PC-3 (cell line): ENCODE results near the gene DGKE. TPM values are rescaled to one million over a fixed set of nuclear protein-coding genes. Genes with fewer than 3 reads are reported as not detected.
A peak's percentile ranks its signal among the peaks of the same experiment; 100 is the strongest.

ENCODE experiments used
- ATAC-seq: fragments of 200-7000 bp; cut with Tn5 transposase; 2 replicates; pipeline ENCODE4 v1.9.1; 2020; ENCODE audit warnings: mild to moderate bottlenecking, moderate library complexity
- BruUV-seq: library from RNA; stranded (reverse); fragments of 400-500 nt; replicated peaks from 2 replicates; lab custom pipeline; 2021; lab: Mats Ljungman, UMichigan
- CTCF ChIA-PET: fragments of 300-600 bp; sonication (Branson Sonifier 250); formaldehyde crosslinking; loops from one replicate; lab custom pipeline; 2022; ENCODE audit warnings: antibody characterized with exemption; lab: Charles Lee
- POLR2A ChIA-PET: fragments of 300-600 bp; sonication (Branson Sonifier 250); formaldehyde crosslinking; loops from one replicate; lab custom pipeline; 2022; ENCODE audit warnings: antibody characterized with exemption; ENCODE audit not compliant: unreplicated experiment; lab: Charles Lee
- DNase-seq: peaks from one replicate; pipeline ENCODE4 v3.0.0-alpha.2; 2015
- H2AFZ ChIP-seq: fragments of 300-600 bp; sonication (generic); 2 replicates; pipeline ENCODE4 v1.6.0; 2016; ENCODE audit warnings: antibody characterized with exemption, low read length
- H3F3A ChIP-seq: fragments of 300-600 bp; sonication (generic); one replicate; pipeline ENCODE4 v1.6.0; 2017; ENCODE audit warnings: antibody characterized with exemption, low read length, control low read depth, mild to moderate bottlenecking; ENCODE audit not compliant: unreplicated experiment
- H3K27ac ChIP-seq: fragments of 300-600 bp; sonication (generic); 2 replicates; pipeline ENCODE4 v1.5.1; 2016; ENCODE audit warnings: mild to moderate bottlenecking, low read length
- H3K27me3 ChIP-seq: fragments of 300-600 bp; sonication (generic); 2 replicates; pipeline ENCODE4 v1.6.1; 2016; ENCODE audit warnings: low read length, mixed read lengths
- H3K36me3 ChIP-seq: fragments of 300-600 bp; sonication (generic); 2 replicates; pipeline ENCODE4 v1.6.1; 2016; ENCODE audit warnings: low read depth, mixed run types, low read length, mixed read lengths
- H3K4me1 ChIP-seq: fragments of 300-600 bp; sonication (generic); 2 replicates; pipeline ENCODE4 v1.5.1; 2016; ENCODE audit warnings: low read length; ENCODE audit not compliant: insufficient read depth
- H3K4me2 ChIP-seq: fragments of 300-600 bp; sonication (generic); 2 replicates; pipeline ENCODE4 v1.6.0; 2016; ENCODE audit warnings: low read length
- H3K4me3 ChIP-seq: fragments of 300-600 bp; sonication (generic); 2 replicates; pipeline ENCODE4 v1.5.1; 2016; ENCODE audit warnings: mild to moderate bottlenecking, low read length, mixed read lengths
- H3K79me2 ChIP-seq: fragments of 300-600 bp; sonication (generic); 2 replicates; pipeline ENCODE4 v1.6.1; 2017; ENCODE audit warnings: low read length, mixed read lengths
- H3K9ac ChIP-seq: fragments of 300-600 bp; sonication (generic); 2 replicates; pipeline ENCODE4 v1.6.0; 2016; ENCODE audit warnings: mild to moderate bottlenecking, low read length
- H3K9me2 ChIP-seq: fragments of 300-600 bp; sonication (generic); replicated peaks from 2 replicates; pipeline ENCODE4 v1.6.1; 2016; ENCODE audit warnings: mixed run types, low read length, mixed read lengths
- H3K9me3 ChIP-seq: fragments of 300-600 bp; sonication (generic); 2 replicates; pipeline ENCODE4 v1.6.1; 2016; ENCODE audit warnings: low read length, mixed read lengths
- H4K20me1 ChIP-seq: fragments of 300-600 bp; sonication (generic); 2 replicates; pipeline ENCODE4 v1.6.1; 2016; ENCODE audit warnings: low read length, mixed read lengths
- EZH2 ChIP-seq: fragments of 300-600 bp; sonication (generic); IDR thresholded peaks from one replicate; pipeline ENCODE4 v1.6.1; 2017; ENCODE audit warnings: antibody characterized with exemption, mild to moderate bottlenecking, low read length; ENCODE audit not compliant: unreplicated experiment
- EZH2phosphoT487 ChIP-seq: fragments of 300-600 bp; sonication (generic); IDR thresholded peaks from 2 replicates; pipeline ENCODE4 v1.6.1; 2018; ENCODE audit warnings: mild to moderate bottlenecking, antibody characterized with exemption, low read length, borderline replicate concordance
- intact Hi-C: fragments of 100-400 bp; cut with micrococcal nuclease; formaldehyde crosslinking; loops from 2 replicates; pipeline ENCODE4 v1.9.0; 2023
- total RNA-seq: library from RNA; depleted of rRNA; stranded (reverse); fragments of >200 nt; gene quantifications from 2 replicates; pipeline ENCODE4 v1.2.3, GENCODE V29; 2014
- TF ChIP-seq, protein P1 (sequence below): fragments of 300-600 bp; sonication (generic); conservative IDR thresholded peaks from 2 replicates; pipeline ENCODE4 v1.5.1; 2017; ENCODE audit warnings: antibody characterized with exemption, low read depth, mild to moderate bottlenecking, low read length

Gene DGKE
- total RNA-seq, 1 experiment from 2014 or later, result 8.4 TPM

DNA sequence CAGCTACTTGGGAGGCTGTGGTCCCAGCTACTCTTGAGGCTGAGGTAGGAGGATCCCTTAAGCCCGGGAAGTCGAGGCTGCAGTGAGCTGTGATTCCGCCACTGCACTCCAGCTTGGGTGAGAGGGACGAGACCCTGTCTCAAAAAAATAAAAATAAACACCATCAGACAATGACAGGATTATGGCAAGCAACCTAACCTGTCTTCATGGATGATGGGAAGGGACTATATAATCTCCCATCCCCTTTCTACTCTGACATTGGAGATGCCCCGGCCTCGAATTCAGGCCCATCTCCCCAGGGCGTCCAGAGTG lies 79.0 kb downstream of the DGKE start:
- peaks cover 9% of the 10 kb centered on the region for H3F3A ChIP-seq
- peak overlapping the region; percentile 96 for H3K9ac ChIP-seq
- no peak overlapping the region for H2AFZ ChIP-seq
- H3K79me2 ChIP-seq, result peaks cover 72% of the 10 kb centered on the region
- DNase-seq (no peak), ATAC-seq (no peak)
- no peaks in the 10 kb centered on the region for H3K9me2 ChIP-seq
- TF ChIP-seq EZH2 (no peak), EZH2phosphoT487 (no peak)
- TF ChIP-seq, protein P1, sequence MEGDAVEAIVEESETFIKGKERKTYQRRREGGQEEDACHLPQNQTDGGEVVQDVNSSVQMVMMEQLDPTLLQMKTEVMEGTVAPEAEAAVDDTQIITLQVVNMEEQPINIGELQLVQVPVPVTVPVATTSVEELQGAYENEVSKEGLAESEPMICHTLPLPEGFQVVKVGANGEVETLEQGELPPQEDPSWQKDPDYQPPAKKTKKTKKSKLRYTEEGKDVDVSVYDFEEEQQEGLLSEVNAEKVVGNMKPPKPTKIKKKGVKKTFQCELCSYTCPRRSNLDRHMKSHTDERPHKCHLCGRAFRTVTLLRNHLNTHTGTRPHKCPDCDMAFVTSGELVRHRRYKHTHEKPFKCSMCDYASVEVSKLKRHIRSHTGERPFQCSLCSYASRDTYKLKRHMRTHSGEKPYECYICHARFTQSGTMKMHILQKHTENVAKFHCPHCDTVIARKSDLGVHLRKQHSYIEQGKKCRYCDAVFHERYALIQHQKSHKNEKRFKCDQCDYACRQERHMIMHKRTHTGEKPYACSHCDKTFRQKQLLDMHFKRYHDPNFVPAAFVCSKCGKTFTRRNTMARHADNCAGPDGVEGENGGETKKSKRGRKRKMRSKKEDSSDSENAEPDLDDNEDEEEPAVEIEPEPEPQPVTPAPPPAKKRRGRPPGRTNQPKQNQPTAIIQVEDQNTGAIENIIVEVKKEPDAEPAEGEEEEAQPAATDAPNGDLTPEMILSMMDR, result no peak
- peaks cover 41% of the 10 kb centered on the region for H4K20me1 ChIP-seq
- no TSS peak for BruUV-seq
- intact Hi-C loops, result no loop called here
- H3K4me3 ChIP-seq, result peak overlapping the region; percentile 87
- H3K27ac ChIP-seq, result peak overlapping the region; percentile 94; the same call in 1 of the 2 replicates
- peaks cover 56% of the 10 kb centered on the region for H3K4me1 ChIP-seq
- H3K9me3 ChIP-seq, result peaks cover 8% of the 10 kb centered on the region; the same call in 1 of the 2 replicates
- POLR2A ChIA-PET, result interaction anchor here (0.6 kb wide), 1 partner anchor 194 kb away, joined by 5 read pairs; no protein-coding TSS in a partner anchor
- peaks cover 16% of the 10 kb centered on the region for H3K36me3 ChIP-seq
- H3K4me2 ChIP-seq, result peak overlapping the region; percentile 94
- CTCF ChIA-PET, result no interaction called here
- H3K27me3 ChIP-seq, result no peaks in the 10 kb centered on the region

DNA sequence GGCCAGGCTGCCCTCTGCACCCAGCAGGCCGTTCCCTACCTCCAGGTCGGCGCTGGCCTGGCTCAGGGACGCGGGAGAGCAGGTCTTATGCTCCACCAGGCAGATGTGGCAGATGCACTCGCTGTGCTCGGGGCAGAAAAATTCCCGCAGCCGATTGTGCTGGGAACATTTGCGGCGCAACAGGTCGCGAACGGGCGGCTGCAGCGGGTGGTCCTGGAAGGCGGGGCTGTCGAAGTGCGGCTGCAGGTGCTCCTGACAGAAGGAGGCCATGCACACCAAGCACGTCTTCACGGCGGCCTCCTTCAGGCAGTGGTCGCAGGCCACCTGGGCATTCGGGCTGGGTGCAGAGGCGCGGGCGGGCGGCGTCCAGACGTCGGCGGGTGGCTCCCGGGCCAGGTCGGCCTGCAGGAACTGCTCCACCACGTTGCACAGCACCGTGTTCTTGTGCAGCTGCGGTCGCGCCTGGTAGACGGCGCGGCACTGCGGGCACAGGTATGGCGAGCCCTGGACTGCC lies 79.5 kb downstream of the DGKE start:
- peak overlapping the region; percentile 59 for H2AFZ ChIP-seq
- no peak for TF ChIP-seq EZH2phosphoT487
- TF ChIP-seq, protein P1, result no peak
- TF ChIP-seq EZH2, result no peak
- H3K27me3 ChIP-seq, result no peaks in the 10 kb centered on the region
- H3K79me2 ChIP-seq, result peaks cover 67% of the 10 kb centered on the region
- DNase-seq, result peak; percentile 16
- peak overlapping the region; percentile 94 for H3K27ac ChIP-seq
- peak overlapping the region; percentile 87 for H3K4me3 ChIP-seq
- H3F3A ChIP-seq, result peaks cover 9% of the 10 kb centered on the region
- H4K20me1 ChIP-seq, result peaks cover 40% of the 10 kb centered on the region
- ATAC-seq, result peak; percentile 18
- BruUV-seq, result TSS peak; percentile 33
- H3K4me1 ChIP-seq, result peaks cover 51% of the 10 kb centered on the region
- intact Hi-C loops, result no loop called here
- CTCF ChIA-PET, result interaction anchor here (0.6 to 0.8 kb wide), 2 partner anchors 94 to 228 kb away, joined by 3 read pairs; no protein-coding TSS in a partner anchor
- peak overlapping the region; percentile 96 for H3K9ac ChIP-seq
- no peaks in the 10 kb centered on the region for H3K9me2 ChIP-seq
- peaks cover 8% of the 10 kb centered on the region; the same call in 1 of the 2 replicates for H3K9me3 ChIP-seq
- POLR2A ChIA-PET, result interaction anchor here (0.5 to 1.1 kb wide), 10 partner anchors 10 to 1034 kb away, joined by 3 to 15 read pairs (median 6); partner anchors contain the start of gene NOG
- H3K36me3 ChIP-seq, result peaks cover 12% of the 10 kb centered on the region
- H3K4me2 ChIP-seq, result peak overlapping the region; percentile 94
